Activated T-cell treated with anti-CD3 and anti-CD28 coated beads, Interleukin-2, amount 50 U/mL, for 4 hours (primary cell): Measurements from ENCODE around the gene IPCEF1. TPM values are rescaled to one million over a fixed set of nuclear protein-coding genes. Genes with fewer than 3 reads are reported as not detected.

Source experiments
- ATAC-seq, 2 donors: fragments of 200-7000 bp; cut with Tn5 transposase; one replicate each; pipeline ENCODE4 v1.10.0; 2021
- DNase-seq: peaks from one replicate; pipeline ENCODE4 v3.0.0-alpha.2; 2020
- H3K27me3 Mint-ChIP-seq: one replicate; pipeline ENCODE4 v1.8.0; 2021; ENCODE audit warnings: low read depth, mixed read lengths
- H3K36me3 Mint-ChIP-seq: one replicate; pipeline ENCODE4 v1.8.0; 2022; ENCODE audit warnings: mixed read lengths; ENCODE audit not compliant: insufficient read depth
- H3K4me1 Mint-ChIP-seq: one replicate; pipeline ENCODE4 v1.8.0; 2021; ENCODE audit warnings: low read depth, mixed read lengths
- H3K4me3 Mint-ChIP-seq: one replicate; pipeline ENCODE4 v1.8.0; 2021; ENCODE audit warnings: mild to moderate bottlenecking, moderate library complexity, mixed read lengths
- H3K9me3 Mint-ChIP-seq: one replicate; pipeline ENCODE4 v1.8.0; 2021; ENCODE audit warnings: mixed read lengths
- total RNA-seq, 3 donors: library from RNA; stranded (reverse); gene quantifications; one replicate each; pipeline ENCODE4 v1.2.1, GENCODE V29; 2021

IPCEF1 gene
- total RNA-seq: 10 to 100 TPM in 1 of 3 donors, 1 to 10 TPM in 2; 7.5 to 13.5 (median 9.7) TPM

GRCh38 chr6:154356690-154357089 lies at the start of gene IPCEF1:
TSS of gene IPCEF1 (minus strand) at chr6:154356803. CDS start at chr6:154265947, 90,856 bp downstream.
- Mint-ChIP-seq H3K27me3 (peaks cover 12% of the 10 kb centered on the region), H3K4me3 (no peak within 1 kb of the TSS), H3K9me3 (peaks cover 8% of the 10 kb centered on the region), H3K4me1 (peaks cover 36% of the 10 kb centered on the region), H3K36me3 (no peaks in the 10 kb centered on the region)
- DNase-seq (no peak), ATAC-seq (no peak)

- ATAC-seq: no peak
- H3K27me3 Mint-ChIP-seq: peaks cover 9% of the 10 kb centered on the region
- DNase-seq: no peak
- no peaks in the 10 kb centered on the region for H3K9me3 Mint-ChIP-seq
- H3K4me3 Mint-ChIP-seq: no peak overlapping the region
- no peaks in the 10 kb centered on the region for H3K36me3 Mint-ChIP-seq
- H3K4me1 Mint-ChIP-seq: peaks cover 8% of the 10 kb centered on the region
Observed at GRCh38 chr6:154406301-154406700, 49.7 kb upstream of the IPCEF1 start.

- Mint-ChIP-seq H3K27me3 (peaks cover 5% of the 10 kb centered on the region), H3K9me3 (no peaks in the 10 kb centered on the region), H3K36me3 (no peaks in the 10 kb centered on the region), H3K4me1 (peaks cover 2% of the 10 kb centered on the region), H3K4me3 (no peak overlapping the region)
- DNase-seq (no peak), ATAC-seq (no peak)
Observed at GRCh38 chr6:154404791-154405400, 48.3 kb upstream of the IPCEF1 start.

GRCh38 chr6:154403788-154404187 lies 47.2 kb upstream of the IPCEF1 start:
- ATAC-seq (peak in 1 of 2 donors; percentile 18), DNase-seq (no peak)
- H3K27me3 Mint-ChIP-seq: peaks cover 5% of the 10 kb centered on the region
- no peaks in the 10 kb centered on the region for H3K36me3 Mint-ChIP-seq
- no peaks in the 10 kb centered on the region for H3K9me3 Mint-ChIP-seq
- no peak overlapping the region for H3K4me3 Mint-ChIP-seq
- peaks cover 2% of the 10 kb centered on the region for H3K4me1 Mint-ChIP-seq

- peaks cover 2% of the 10 kb centered on the region for H3K4me1 Mint-ChIP-seq
- DNase-seq (no peak), ATAC-seq (no peak)
- no peak overlapping the region for H3K4me3 Mint-ChIP-seq
- H3K27me3 Mint-ChIP-seq: peaks cover 5% of the 10 kb centered on the region
- H3K36me3 Mint-ChIP-seq: no peaks in the 10 kb centered on the region
- no peaks in the 10 kb centered on the region for H3K9me3 Mint-ChIP-seq
Observed at GRCh38 chr6:154402081-154402780, 45.6 kb upstream of the IPCEF1 start.

GRCh38 chr6:154399097-154399496 lies 42.5 kb upstream of the IPCEF1 start:
- H3K27me3 Mint-ChIP-seq: peaks cover 3% of the 10 kb centered on the region
- H3K9me3 Mint-ChIP-seq: no peaks in the 10 kb centered on the region
- DNase-seq (no peak), ATAC-seq (no peak)
- no peaks in the 10 kb centered on the region for H3K4me1 Mint-ChIP-seq
- no peaks in the 10 kb centered on the region for H3K36me3 Mint-ChIP-seq
- no peak overlapping the region for H3K4me3 Mint-ChIP-seq

GRCh38 chr6:154397491-154398195 lies 41.0 kb upstream of the IPCEF1 start:
- ATAC-seq (no peak), DNase-seq (no peak)
- no peak overlapping the region for H3K4me3 Mint-ChIP-seq
- H3K4me1 Mint-ChIP-seq: no peaks in the 10 kb centered on the region
- no peaks in the 10 kb centered on the region for H3K27me3 Mint-ChIP-seq
- H3K9me3 Mint-ChIP-seq: no peaks in the 10 kb centered on the region
- no peaks in the 10 kb centered on the region for H3K36me3 Mint-ChIP-seq

GRCh38 chr6:154395878-154396277 lies 39.3 kb upstream of the IPCEF1 start:
- no peak overlapping the region for H3K4me3 Mint-ChIP-seq
- DNase-seq: no peak
- H3K9me3 Mint-ChIP-seq: no peaks in the 10 kb centered on the region
- H3K27me3 Mint-ChIP-seq: no peaks in the 10 kb centered on the region
- H3K36me3 Mint-ChIP-seq: no peaks in the 10 kb centered on the region
- no peak for ATAC-seq
- H3K4me1 Mint-ChIP-seq: no peaks in the 10 kb centered on the region

- H3K4me3 Mint-ChIP-seq: no peak overlapping the region
- no peaks in the 10 kb centered on the region for H3K36me3 Mint-ChIP-seq
- H3K27me3 Mint-ChIP-seq: no peaks in the 10 kb centered on the region
- H3K4me1 Mint-ChIP-seq: no peaks in the 10 kb centered on the region
- DNase-seq: no peak
- H3K9me3 Mint-ChIP-seq: no peaks in the 10 kb centered on the region
- ATAC-seq: no peak
Observed at GRCh38 chr6:154395316-154395715, 38.7 kb upstream of the IPCEF1 start.

GRCh38 chr6:154394571-154394970 lies 38.0 kb upstream of the IPCEF1 start:
- Mint-ChIP-seq H3K4me1 (no peaks in the 10 kb centered on the region), H3K36me3 (no peaks in the 10 kb centered on the region), H3K9me3 (peaks cover under 1% of the 10 kb centered on the region), H3K4me3 (no peak overlapping the region), H3K27me3 (no peaks in the 10 kb centered on the region)
- DNase-seq (no peak), ATAC-seq (no peak)

GRCh38 chr6:154390034-154390433 lies 33.4 kb upstream of the IPCEF1 start:
- DNase-seq (no peak), ATAC-seq (peak in 1 of 2 donors; percentile 58)
- Mint-ChIP-seq H3K9me3 (peaks cover 9% of the 10 kb centered on the region), H3K4me3 (no peak overlapping the region), H3K27me3 (peaks cover 16% of the 10 kb centered on the region), H3K36me3 (no peaks in the 10 kb centered on the region), H3K4me1 (no peaks in the 10 kb centered on the region)

GRCh38 chr6:154388803-154389202 lies 32.2 kb upstream of the IPCEF1 start:
- Mint-ChIP-seq H3K4me1 (no peaks in the 10 kb centered on the region), H3K9me3 (peaks cover 9% of the 10 kb centered on the region), H3K4me3 (no peak overlapping the region), H3K36me3 (no peaks in the 10 kb centered on the region), H3K27me3 (peaks cover 16% of the 10 kb centered on the region)
- DNase-seq (no peak), ATAC-seq (no peak)

GRCh38 chr6:154386848-154387717 lies 30.5 kb upstream of the IPCEF1 start:
- no peaks in the 10 kb centered on the region for H3K36me3 Mint-ChIP-seq
- H3K4me1 Mint-ChIP-seq: no peaks in the 10 kb centered on the region
- no peak overlapping the region for H3K4me3 Mint-ChIP-seq
- H3K9me3 Mint-ChIP-seq: peaks cover 16% of the 10 kb centered on the region
- no peak for DNase-seq
- no peak for ATAC-seq
- peaks cover 16% of the 10 kb centered on the region for H3K27me3 Mint-ChIP-seq

- no peak overlapping the region for H3K4me3 Mint-ChIP-seq
- no peaks in the 10 kb centered on the region for H3K4me1 Mint-ChIP-seq
- peaks cover 16% of the 10 kb centered on the region for H3K27me3 Mint-ChIP-seq
- DNase-seq (no peak), ATAC-seq (no peak)
- H3K36me3 Mint-ChIP-seq: no peaks in the 10 kb centered on the region
- H3K9me3 Mint-ChIP-seq: peaks cover 11% of the 10 kb centered on the region
Observed at GRCh38 chr6:154384191-154384590, 27.6 kb upstream of the IPCEF1 start.
